PC-3 (cell line): ENCODE data around the gene JDP2. TPM values are rescaled to one million over a fixed set of nuclear protein-coding genes. Genes with fewer than 3 reads are reported as not detected.

Source experiments
- ATAC-seq: fragments of 200-7000 bp; cut with Tn5 transposase; 2 replicates; pipeline ENCODE4 v1.9.1; 2020; ENCODE audit warnings: mild to moderate bottlenecking, moderate library complexity
- BruUV-seq: library from RNA; stranded (reverse); fragments of 400-500 nt; replicated peaks from 2 replicates; lab custom pipeline; 2021; lab: Mats Ljungman, UMichigan
- CTCF ChIA-PET: fragments of 300-600 bp; sonication (Branson Sonifier 250); formaldehyde crosslinking; loops from one replicate; lab custom pipeline; 2022; ENCODE audit warnings: antibody characterized with exemption; lab: Charles Lee
- POLR2A ChIA-PET: fragments of 300-600 bp; sonication (Branson Sonifier 250); formaldehyde crosslinking; loops from one replicate; lab custom pipeline; 2022; ENCODE audit warnings: antibody characterized with exemption; ENCODE audit not compliant: unreplicated experiment; lab: Charles Lee
- DNase-seq: peaks from one replicate; pipeline ENCODE4 v3.0.0-alpha.2; 2015
- H2AFZ ChIP-seq: fragments of 300-600 bp; sonication (generic); 2 replicates; pipeline ENCODE4 v1.6.0; 2016; ENCODE audit warnings: antibody characterized with exemption, low read length
- H3F3A ChIP-seq: fragments of 300-600 bp; sonication (generic); one replicate; pipeline ENCODE4 v1.6.0; 2017; ENCODE audit warnings: antibody characterized with exemption, low read length, control low read depth, mild to moderate bottlenecking; ENCODE audit not compliant: unreplicated experiment
- H3K27ac ChIP-seq: fragments of 300-600 bp; sonication (generic); 2 replicates; pipeline ENCODE4 v1.5.1; 2016; ENCODE audit warnings: mild to moderate bottlenecking, low read length
- H3K27me3 ChIP-seq: fragments of 300-600 bp; sonication (generic); 2 replicates; pipeline ENCODE4 v1.6.1; 2016; ENCODE audit warnings: low read length, mixed read lengths
- H3K36me3 ChIP-seq: fragments of 300-600 bp; sonication (generic); 2 replicates; pipeline ENCODE4 v1.6.1; 2016; ENCODE audit warnings: low read depth, mixed run types, low read length, mixed read lengths
- H3K4me1 ChIP-seq: fragments of 300-600 bp; sonication (generic); 2 replicates; pipeline ENCODE4 v1.5.1; 2016; ENCODE audit warnings: low read length; ENCODE audit not compliant: insufficient read depth
- H3K4me2 ChIP-seq: fragments of 300-600 bp; sonication (generic); 2 replicates; pipeline ENCODE4 v1.6.0; 2016; ENCODE audit warnings: low read length
- H3K4me3 ChIP-seq: fragments of 300-600 bp; sonication (generic); 2 replicates; pipeline ENCODE4 v1.5.1; 2016; ENCODE audit warnings: mild to moderate bottlenecking, low read length, mixed read lengths
- H3K79me2 ChIP-seq: fragments of 300-600 bp; sonication (generic); 2 replicates; pipeline ENCODE4 v1.6.1; 2017; ENCODE audit warnings: low read length, mixed read lengths
- H3K9ac ChIP-seq: fragments of 300-600 bp; sonication (generic); 2 replicates; pipeline ENCODE4 v1.6.0; 2016; ENCODE audit warnings: mild to moderate bottlenecking, low read length
- H3K9me2 ChIP-seq: fragments of 300-600 bp; sonication (generic); replicated peaks from 2 replicates; pipeline ENCODE4 v1.6.1; 2016; ENCODE audit warnings: mixed run types, low read length, mixed read lengths
- H3K9me3 ChIP-seq: fragments of 300-600 bp; sonication (generic); 2 replicates; pipeline ENCODE4 v1.6.1; 2016; ENCODE audit warnings: low read length, mixed read lengths
- H4K20me1 ChIP-seq: fragments of 300-600 bp; sonication (generic); 2 replicates; pipeline ENCODE4 v1.6.1; 2016; ENCODE audit warnings: low read length, mixed read lengths
- CTCF ChIP-seq: fragments of 300-600 bp; sonication (generic); conservative IDR thresholded peaks from 2 replicates; pipeline ENCODE4 v1.5.1; 2017; ENCODE audit warnings: antibody characterized with exemption, low read depth, mild to moderate bottlenecking, low read length
- EZH2 ChIP-seq: fragments of 300-600 bp; sonication (generic); IDR thresholded peaks from one replicate; pipeline ENCODE4 v1.6.1; 2017; ENCODE audit warnings: antibody characterized with exemption, mild to moderate bottlenecking, low read length; ENCODE audit not compliant: unreplicated experiment
- EZH2phosphoT487 ChIP-seq: fragments of 300-600 bp; sonication (generic); IDR thresholded peaks from 2 replicates; pipeline ENCODE4 v1.6.1; 2018; ENCODE audit warnings: mild to moderate bottlenecking, antibody characterized with exemption, low read length, borderline replicate concordance
- intact Hi-C: fragments of 100-400 bp; cut with micrococcal nuclease; formaldehyde crosslinking; loops from 2 replicates; pipeline ENCODE4 v1.9.0; 2023
- total RNA-seq: library from RNA; depleted of rRNA; stranded (reverse); fragments of >200 nt; gene quantifications from 2 replicates; pipeline ENCODE4 v1.2.3, GENCODE V29; 2014

JDP2 gene
- total RNA-seq, 1 experiment from 2014 or later = 5.8 TPM

GRCh38 chr14:75495399-75495798, 67.6 kb downstream of the JDP2 start:
- H4K20me1 ChIP-seq = no peaks in the 10 kb centered on the region
- no peaks in the 10 kb centered on the region for H3K27me3 ChIP-seq
- TF ChIP-seq EZH2phosphoT487 = no peak
- no peak for TF ChIP-seq EZH2
- TF ChIP-seq CTCF = no peak
- no peaks in the 10 kb centered on the region for H3K4me1 ChIP-seq
- H3K4me2 ChIP-seq = no peak overlapping the region
- no peaks in the 10 kb centered on the region for H3K9me2 ChIP-seq
- no peak overlapping the region for H3K4me3 ChIP-seq
- ChIA-PET POLR2A (no interaction called here), CTCF (interaction anchor here (0.8 kb wide), 1 partner anchor 62 kb away, joined by 5 read pairs; no protein-coding TSS in a partner anchor)
- H3K79me2 ChIP-seq = no peaks in the 10 kb centered on the region
- H3F3A ChIP-seq = no peaks in the 10 kb centered on the region
- no peak overlapping the region for H3K9ac ChIP-seq
- no peak overlapping the region for H3K27ac ChIP-seq
- DNase-seq (no peak), ATAC-seq (no peak)
- no TSS peak for BruUV-seq
- intact Hi-C loops = no loop called here
- no peaks in the 10 kb centered on the region for H3K36me3 ChIP-seq
- no peak overlapping the region for H2AFZ ChIP-seq
- H3K9me3 ChIP-seq = no peaks in the 10 kb centered on the region

GRCh38 chr14:75495882-75496281, 68.1 kb downstream of the JDP2 start:
- no peaks in the 10 kb centered on the region for H3K9me3 ChIP-seq
- H3K27ac ChIP-seq = no peak overlapping the region
- no peak for DNase-seq
- H3K27me3 ChIP-seq = no peaks in the 10 kb centered on the region
- H4K20me1 ChIP-seq = no peaks in the 10 kb centered on the region
- H3K36me3 ChIP-seq = no peaks in the 10 kb centered on the region
- H3K4me2 ChIP-seq = no peak overlapping the region
- no peaks in the 10 kb centered on the region for H3K4me1 ChIP-seq
- ATAC-seq = no peak
- H2AFZ ChIP-seq = no peak overlapping the region
- H3K9me2 ChIP-seq = no peaks in the 10 kb centered on the region
- H3K79me2 ChIP-seq = no peaks in the 10 kb centered on the region
- no peak overlapping the region for H3K9ac ChIP-seq
- CTCF ChIA-PET = no interaction called here
- intact Hi-C loops = no loop called here
- no peaks in the 10 kb centered on the region for H3F3A ChIP-seq
- POLR2A ChIA-PET = no interaction called here
- no peak for TF ChIP-seq EZH2phosphoT487
- no peak for TF ChIP-seq CTCF
- no peak for TF ChIP-seq EZH2
- no peak overlapping the region for H3K4me3 ChIP-seq
- no TSS peak for BruUV-seq

DNA sequence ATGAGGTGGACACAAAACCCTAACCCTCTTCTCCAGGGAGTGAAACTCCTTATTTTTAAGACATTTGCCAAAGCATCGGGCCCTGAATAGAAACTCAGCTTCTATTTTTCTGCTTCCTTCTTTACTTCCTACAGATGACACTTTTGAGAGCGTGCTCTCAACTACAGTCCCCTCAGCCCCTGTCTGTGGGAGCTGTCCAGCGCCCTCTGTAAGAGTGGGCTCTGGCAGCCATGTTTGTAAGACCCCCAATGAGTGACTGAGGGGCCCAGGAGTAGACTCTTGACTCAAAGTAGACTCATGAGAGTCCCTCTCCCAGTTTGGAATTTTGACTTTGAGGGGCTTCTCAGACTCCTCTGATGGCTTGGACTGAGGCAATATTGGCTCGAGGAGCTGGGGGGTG, 68.9 kb downstream of the JDP2 start:
- no peaks in the 10 kb centered on the region for H3K79me2 ChIP-seq
- H3F3A ChIP-seq = no peaks in the 10 kb centered on the region
- intact Hi-C loops = no loop called here
- ATAC-seq (no peak), DNase-seq (no peak)
- no peak overlapping the region for H3K9ac ChIP-seq
- H2AFZ ChIP-seq = no peak overlapping the region
- no peak overlapping the region for H3K4me3 ChIP-seq
- H3K9me2 ChIP-seq = no peaks in the 10 kb centered on the region
- H3K9me3 ChIP-seq = no peaks in the 10 kb centered on the region
- BruUV-seq = no TSS peak
- H3K4me2 ChIP-seq = no peak overlapping the region
- H4K20me1 ChIP-seq = no peaks in the 10 kb centered on the region
- CTCF ChIA-PET = no interaction called here
- H3K27ac ChIP-seq = no peak overlapping the region
- H3K4me1 ChIP-seq = no peaks in the 10 kb centered on the region
- POLR2A ChIA-PET = no interaction called here
- TF ChIP-seq EZH2 = no peak
- no peak for TF ChIP-seq CTCF
- no peak for TF ChIP-seq EZH2phosphoT487
- no peaks in the 10 kb centered on the region for H3K27me3 ChIP-seq
- H3K36me3 ChIP-seq = no peaks in the 10 kb centered on the region
